SK-N-MC (cell line): ENCODE measurements around the gene NUTM1.

Source experiments
- EZH2 ChIP-seq: fragments of 200-600 bp; sonication (generic); IDR thresholded peaks from one replicate; pipeline ENCODE4 v1.6.1; 2017; ENCODE audit warnings: antibody characterized with exemption
- FOXP2 ChIP-seq: optimal IDR thresholded peaks from 2 replicates; pipeline ENCODE3; 2011; ENCODE audit warnings: mild to moderate bottlenecking, moderate library complexity; ENCODE audit not compliant: insufficient read depth; ENCODE audit errors: extremely low read length, control extremely low read depth
- POLR2AphosphoS5 ChIP-seq: IDR thresholded peaks from 2 replicates; pipeline ENCODE4 v1.6.1; 2012; ENCODE audit warnings: mild to moderate bottlenecking, low read depth, low read length, borderline replicate concordance

DNA sequence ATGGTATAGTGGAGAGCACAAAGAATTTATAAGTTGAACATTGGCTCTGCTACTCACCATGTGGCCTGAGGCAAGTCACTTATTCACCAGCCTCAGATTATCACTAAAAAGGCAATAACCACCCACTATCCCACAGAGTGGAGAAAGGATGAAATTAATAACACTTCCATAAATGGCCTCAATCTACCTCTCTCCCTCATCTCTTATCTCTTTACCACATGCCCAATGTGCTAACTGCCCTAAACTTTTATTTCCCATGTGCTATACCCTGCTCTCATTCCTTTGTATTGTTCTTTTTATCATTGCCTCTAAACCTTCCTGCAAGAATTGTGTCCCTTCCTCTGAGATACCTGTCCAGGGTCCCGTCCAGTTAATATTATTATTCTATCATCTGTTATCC lies 31.6 kb upstream of the NUTM1 start:
- TF ChIP-seq POLR2AphosphoS5 (no peak), EZH2 (no peak), FOXP2 (no peak)
